Measurements from ENCODE around the gene ATP5PO. TPM values are rescaled to one million over a fixed set of nuclear protein-coding genes. Genes with fewer than 3 reads are reported as not detected.

ATP5PO gene
- total and polyA plus RNA-seq, 11 donors: 472 to 2,204 (median 745) TPM

DNA sequence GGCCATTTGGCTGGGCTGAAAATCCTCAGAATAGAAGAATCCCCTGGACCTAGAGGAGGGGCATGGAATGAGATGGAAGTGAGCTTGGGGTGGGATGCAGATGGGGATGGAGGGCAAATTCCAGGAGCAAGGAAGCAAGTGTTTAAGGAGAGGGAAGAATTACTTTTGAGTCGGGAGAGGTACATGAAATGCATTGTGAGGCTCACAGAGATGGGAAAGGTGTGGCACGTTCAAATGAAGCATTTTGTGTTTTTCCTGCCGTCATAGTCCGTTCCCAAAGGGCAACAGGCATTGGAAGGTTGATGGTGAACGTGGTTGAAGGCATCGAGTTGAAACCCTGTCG, 30.5 kb downstream of the ATP5PO start:
- DNase-seq (no peak), ATAC-seq (no peak)
- 88 to 94% (median 92%) methylated on average over 7 of the region's 7 CpGs for WGBS, 4 donors
- H3K27ac ChIP-seq: no peak overlapping the region
- intact Hi-C loops (cut with DNase I): no loop called here
- no peaks in the 10 kb centered on the region for H3K27me3 ChIP-seq
- H3K9me3 ChIP-seq: no peaks in the 10 kb centered on the region
- no peak overlapping the region for H3K4me3 ChIP-seq
- no peak for TF ChIP-seq POLR2A (IDR thresholded peaks at IDR 0.05)
- TF ChIP-seq, protein P1, sequence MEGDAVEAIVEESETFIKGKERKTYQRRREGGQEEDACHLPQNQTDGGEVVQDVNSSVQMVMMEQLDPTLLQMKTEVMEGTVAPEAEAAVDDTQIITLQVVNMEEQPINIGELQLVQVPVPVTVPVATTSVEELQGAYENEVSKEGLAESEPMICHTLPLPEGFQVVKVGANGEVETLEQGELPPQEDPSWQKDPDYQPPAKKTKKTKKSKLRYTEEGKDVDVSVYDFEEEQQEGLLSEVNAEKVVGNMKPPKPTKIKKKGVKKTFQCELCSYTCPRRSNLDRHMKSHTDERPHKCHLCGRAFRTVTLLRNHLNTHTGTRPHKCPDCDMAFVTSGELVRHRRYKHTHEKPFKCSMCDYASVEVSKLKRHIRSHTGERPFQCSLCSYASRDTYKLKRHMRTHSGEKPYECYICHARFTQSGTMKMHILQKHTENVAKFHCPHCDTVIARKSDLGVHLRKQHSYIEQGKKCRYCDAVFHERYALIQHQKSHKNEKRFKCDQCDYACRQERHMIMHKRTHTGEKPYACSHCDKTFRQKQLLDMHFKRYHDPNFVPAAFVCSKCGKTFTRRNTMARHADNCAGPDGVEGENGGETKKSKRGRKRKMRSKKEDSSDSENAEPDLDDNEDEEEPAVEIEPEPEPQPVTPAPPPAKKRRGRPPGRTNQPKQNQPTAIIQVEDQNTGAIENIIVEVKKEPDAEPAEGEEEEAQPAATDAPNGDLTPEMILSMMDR (IDR thresholded peaks at IDR 0.05): no peak
- no peaks in the 10 kb centered on the region for H3K4me1 ChIP-seq
- H3K36me3 ChIP-seq: no peaks in the 10 kb centered on the region

DNA sequence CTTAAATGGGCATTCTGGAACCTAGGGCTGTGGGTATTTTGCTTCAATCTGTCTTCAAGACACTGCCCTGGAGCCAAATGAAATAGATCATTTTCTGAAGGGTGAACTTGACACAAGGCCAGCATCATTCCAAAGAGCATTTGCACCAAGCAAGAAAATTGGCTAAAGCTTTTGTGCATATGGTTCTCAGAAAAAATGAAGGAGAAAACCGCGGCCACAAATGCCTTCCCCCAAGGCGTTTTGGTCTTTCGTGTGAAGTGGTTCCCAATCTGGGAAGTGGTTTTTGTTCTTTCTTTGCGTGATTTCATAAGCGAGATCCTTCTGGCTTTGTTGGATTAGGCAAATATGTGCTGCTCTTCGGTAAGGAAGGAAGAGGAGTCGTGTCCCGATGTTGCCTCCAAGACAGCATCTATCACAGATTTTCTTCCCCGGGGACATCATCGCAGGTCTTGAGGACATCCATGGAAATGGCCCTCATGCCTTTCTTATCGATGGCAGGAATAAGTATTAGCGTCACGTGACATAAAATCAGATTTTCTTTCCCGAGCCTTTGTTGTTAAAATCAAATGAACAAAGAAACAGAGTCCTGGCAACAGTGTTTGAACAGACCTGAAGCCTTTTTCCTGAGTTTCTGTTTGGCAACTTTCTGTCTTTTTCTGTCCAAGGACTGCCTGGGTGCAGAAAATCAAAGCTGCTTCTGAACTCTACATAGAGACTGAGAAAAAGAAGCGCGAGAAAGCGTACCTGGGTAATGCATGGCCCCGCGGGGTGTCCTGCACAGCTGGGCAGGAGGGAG, 31.0 kb downstream of the ATP5PO start:
- ATAC-seq (no peak), DNase-seq (no peak)
- no peak for TF ChIP-seq POLR2A (IDR thresholded peaks at IDR 0.05)
- TF ChIP-seq, protein P1 (IDR thresholded peaks at IDR 0.05): no peak
- Histone ChIP-seq H3K4me3 (no peak overlapping the region), H3K4me1 (no peaks in the 10 kb centered on the region), H3K36me3 (no peaks in the 10 kb centered on the region), H3K9me3 (no peaks in the 10 kb centered on the region), H3K27me3 (no peaks in the 10 kb centered on the region), H3K27ac (no peak overlapping the region)
- intact Hi-C loops (cut with DNase I): no loop called here
- 79 to 85% (median 82%) methylated on average over 20 of the region's 20 CpGs for WGBS, 4 donors

DNA sequence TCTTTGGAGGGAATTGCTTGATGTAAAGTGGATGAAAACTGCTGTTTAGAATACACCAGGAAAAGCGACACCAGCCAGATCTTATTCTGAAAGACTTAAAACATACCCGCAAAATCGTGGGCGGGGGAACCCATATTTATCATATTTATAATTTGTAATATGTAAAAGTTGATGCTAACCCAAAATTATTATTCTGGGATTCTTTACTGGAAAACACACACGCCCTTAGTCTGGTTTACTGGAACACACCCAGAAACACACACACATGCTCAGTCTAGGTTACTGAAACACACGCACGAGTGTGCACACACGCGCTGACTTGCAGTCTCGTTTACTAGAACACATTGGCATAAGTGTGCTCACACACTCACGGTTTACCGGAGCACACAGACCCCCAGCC, 32.5 kb downstream of the ATP5PO start:
- intact Hi-C loops (cut with DNase I): no loop called here
- Histone ChIP-seq H3K36me3 (no peaks in the 10 kb centered on the region), H3K27ac (no peak overlapping the region), H3K27me3 (no peaks in the 10 kb centered on the region), H3K9me3 (no peaks in the 10 kb centered on the region), H3K4me3 (no peak overlapping the region), H3K4me1 (no peaks in the 10 kb centered on the region)
- 90 to 92% (median 91%) methylated on average over 12 of the region's 12 CpGs for WGBS, 4 donors
- ATAC-seq: no peak
- DNase-seq: no peak
- TF ChIP-seq POLR2A (IDR thresholded peaks at IDR 0.05): no peak

DNA sequence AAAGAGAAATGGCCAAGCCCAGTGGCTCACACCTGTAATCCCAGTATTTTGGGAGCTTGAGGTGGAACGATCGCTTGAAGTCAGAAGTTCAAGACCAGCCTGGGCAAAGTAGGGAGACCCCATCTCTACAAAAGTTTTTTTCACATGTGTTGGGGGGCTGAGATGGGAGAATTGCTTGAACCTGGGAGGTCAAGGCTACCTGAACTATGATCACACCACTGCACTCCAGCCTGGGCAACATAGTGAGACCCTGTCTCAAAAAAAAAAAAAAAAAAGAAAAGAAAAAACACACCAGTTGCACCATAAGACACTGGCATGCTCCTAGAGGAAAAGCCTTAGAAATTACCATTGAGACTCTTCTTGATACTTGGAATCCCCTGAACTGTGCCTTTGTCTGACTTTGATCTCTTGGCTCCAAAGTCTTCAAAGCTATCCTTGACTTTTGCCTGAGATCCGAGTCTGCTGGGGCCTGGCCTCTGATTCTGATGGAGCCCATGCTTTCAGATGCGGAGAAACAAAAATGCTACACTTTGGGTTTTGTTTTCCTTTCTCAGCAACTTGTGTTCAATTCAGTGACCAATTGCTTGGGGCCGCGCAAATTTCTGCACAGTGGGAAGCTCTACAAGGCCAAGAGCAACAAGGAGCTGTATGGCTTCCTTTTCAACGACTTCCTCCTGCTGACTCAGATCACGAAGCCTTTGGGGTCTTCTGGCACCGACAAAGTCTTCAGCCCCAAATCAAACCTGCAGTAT, 33.7 kb downstream of the ATP5PO start:
- ATAC-seq (no peak), DNase-seq (no peak)
- no peak for TF ChIP-seq POLR2A (IDR thresholded peaks at IDR 0.05)
- TF ChIP-seq, protein P1 (IDR thresholded peaks at IDR 0.05): no peak
- H3K4me1 ChIP-seq: no peaks in the 10 kb centered on the region
- no peak overlapping the region for H3K27ac ChIP-seq
- no peak overlapping the region for H3K4me3 ChIP-seq
- no peaks in the 10 kb centered on the region for H3K27me3 ChIP-seq
- WGBS, 4 donors: 76 to 80% (median 76%) methylated on average over 9 of the region's 9 CpGs
- intact Hi-C loops (cut with DNase I): no loop called here
- H3K36me3 ChIP-seq: no peaks in the 10 kb centered on the region
- H3K9me3 ChIP-seq: no peaks in the 10 kb centered on the region
